NCI-H524 treated with DMSO at 0.1 percent for 48 hours (cell line): ENCODE results near the gene KDM5C.
"Not testable (repeated sequence)": the region's sequence is repeated elsewhere in the genome, so short reads cannot be mapped to it uniquely, and the experiment has no call there.

Experiments
- DNase-seq: peaks from one replicate; lab custom pipeline; 2025; lab: John Stamatoyannopoulos, UW

Gene KDM5C

DNA sequence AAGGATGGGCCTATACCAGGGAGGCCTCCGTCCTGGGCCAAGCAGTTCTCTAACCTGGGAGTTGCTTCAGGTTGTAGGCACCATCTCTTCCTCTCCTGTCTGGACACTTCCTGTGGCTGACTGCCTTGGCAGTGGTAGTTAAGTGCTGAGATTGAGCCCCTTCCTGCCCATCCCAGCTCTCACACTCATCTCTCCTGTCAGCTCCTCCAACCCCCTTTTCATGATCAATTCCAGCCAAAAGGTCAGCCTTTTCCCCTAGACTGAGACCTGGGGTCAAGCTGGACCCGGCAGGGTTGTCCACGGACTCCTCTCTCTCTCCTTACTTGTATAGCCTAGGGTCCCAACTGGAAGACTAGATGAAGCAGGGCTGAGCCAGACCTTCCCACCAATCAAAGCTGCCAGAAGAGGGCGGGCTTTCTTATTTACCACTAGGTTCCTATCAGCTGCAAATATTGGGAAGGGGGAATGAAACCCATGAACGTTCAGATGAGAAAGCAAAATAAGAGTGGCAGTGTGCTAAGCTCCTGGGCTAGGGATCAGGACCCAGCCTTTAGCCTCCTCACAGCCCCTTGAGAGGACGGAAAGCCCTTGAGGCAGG lies 34.5 kb downstream of the KDM5C start:
- DNase-seq: no peak

DNA sequence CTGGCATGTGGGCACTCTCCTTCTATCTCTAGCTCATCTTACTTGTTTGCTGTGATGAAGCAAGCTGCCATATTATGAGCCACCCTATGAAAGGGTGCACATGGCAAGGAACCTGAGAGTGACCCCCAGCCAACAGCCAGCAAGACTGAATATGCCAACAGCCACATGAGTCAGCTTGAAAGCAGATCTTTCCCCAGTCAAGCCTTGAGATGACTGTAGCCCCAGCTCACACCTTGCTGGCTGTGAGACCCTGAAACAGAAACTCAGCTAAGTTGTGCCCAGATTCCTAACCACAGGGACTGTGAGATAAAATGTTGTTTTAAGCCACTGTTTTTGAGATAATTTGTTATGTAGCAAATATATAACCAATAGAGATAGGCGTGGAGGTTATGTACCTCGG lies 36.2 kb downstream of the KDM5C start:
- no peak for DNase-seq

DNA sequence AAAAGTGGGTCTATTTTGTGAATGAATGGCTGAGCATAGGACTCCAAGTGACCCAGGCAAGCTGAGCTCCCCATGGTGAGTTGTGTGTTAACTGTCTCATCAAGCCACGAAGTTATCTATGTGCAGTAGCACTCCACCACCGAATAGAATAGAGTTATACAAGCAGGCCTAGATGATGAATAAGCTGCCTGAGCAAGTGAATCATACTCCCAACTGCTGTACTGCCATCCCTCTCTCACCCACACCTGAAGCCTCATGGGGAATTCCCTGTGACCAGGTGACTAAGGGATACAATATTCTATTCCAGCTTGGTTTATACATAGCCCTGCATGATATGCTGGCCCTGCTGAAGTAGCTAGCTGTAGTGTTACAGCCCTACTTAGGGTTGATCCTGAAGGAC lies 38.7 kb downstream of the KDM5C start:
- DNase-seq: no peak

DNA sequence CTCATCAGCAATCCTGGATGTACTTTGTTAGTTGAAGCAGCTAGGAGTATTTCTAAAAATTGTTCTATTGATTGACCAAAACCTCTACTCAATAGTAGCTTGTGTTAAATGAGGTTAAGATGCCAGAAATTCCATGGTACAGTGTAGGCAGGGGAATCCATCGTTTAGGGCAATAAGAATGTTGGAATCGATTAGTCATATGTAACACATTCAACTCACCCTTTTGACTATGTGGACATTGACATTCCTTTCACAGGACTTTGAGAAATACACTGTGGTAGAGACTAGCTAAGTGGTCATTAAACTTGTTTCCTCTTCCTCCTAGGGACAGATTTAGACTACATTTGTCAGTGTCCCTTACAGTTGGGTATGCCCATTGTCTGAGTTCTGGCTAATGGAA lies 40.2 kb downstream of the KDM5C start:
- DNase-seq: no peak

DNA sequence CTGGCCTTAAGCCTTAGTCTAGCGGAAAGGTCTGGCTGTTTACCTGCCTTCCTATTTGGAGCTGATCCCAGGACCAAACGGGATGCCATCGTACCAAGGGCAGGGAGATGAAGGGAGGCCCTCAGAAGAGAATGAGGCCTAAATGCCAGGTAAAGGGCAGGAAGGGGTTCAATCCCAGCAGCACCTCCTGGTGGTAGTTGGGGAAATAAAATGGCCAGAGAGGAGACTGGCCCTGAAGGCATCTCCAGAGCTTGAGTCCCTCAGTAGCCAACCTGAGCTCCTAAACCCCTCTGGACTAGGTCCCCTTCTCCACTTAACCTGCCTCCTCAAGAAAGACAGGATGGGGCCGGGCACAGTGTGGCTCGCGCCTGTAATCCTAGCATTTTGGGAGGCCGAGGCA lies 53.7 kb downstream of the KDM5C start:
- no peak for DNase-seq

DNA sequence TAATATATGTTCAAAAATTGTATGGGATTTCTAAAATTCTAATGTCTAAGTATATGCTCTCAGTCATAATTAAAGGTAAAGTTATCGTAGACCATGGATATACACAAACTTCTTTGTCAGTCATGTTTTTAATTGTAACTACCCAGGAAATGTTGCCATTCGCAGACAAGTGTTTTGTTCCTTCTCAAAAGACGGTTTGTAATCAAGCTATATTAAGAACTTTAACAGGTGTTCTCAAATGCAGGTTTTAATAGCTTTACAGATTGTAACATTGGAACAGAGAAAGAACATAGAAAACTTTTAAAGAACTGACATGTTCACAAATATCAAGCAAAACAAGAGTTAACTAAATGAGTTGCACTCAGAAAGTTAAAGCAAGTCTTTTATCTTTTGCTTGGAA lies 58.9 kb downstream of the KDM5C start:
- DNase-seq: no peak

DNA sequence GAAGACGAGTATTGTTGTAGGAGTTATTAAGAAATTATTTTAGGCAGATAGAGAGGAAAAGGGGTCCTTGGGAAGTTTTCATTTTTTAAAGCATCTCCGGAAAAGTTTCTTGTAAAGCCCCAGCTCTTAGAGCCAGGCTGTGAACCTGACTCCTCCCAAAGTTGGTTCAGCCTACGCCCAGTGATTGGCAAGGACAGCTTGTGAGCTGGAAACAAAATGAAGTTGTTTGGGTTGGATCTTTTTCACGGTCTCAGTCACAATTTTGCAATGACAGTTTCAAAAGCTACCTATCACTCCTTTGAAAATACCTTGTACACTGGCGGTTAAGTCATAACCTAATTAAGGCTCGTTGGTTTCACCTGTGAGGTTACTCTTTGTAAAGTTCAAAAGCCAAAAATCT lies 60.4 kb downstream of the KDM5C start:
- DNase-seq: not testable (repeated sequence)

DNA sequence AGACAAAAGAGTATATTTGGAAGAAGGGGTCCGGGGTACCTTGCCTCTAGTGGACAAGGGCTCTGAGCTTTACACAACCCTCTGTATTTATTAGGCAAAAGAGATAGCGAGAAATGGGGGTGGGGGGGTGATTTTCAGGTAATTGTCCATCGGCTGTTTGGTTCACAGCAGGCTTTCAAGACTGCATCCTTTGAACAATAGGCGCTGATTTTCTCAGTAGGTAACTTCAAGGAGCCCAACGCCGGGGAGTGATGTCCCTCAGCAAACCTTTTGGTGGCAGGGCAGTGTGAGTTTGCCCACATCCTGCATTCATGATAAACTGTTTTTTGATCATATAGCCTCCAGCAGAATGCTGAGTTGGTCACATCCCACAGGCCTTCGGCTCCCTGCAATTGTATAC lies 61.6 kb downstream of the KDM5C start:
- DNase-seq: no peak

DNA sequence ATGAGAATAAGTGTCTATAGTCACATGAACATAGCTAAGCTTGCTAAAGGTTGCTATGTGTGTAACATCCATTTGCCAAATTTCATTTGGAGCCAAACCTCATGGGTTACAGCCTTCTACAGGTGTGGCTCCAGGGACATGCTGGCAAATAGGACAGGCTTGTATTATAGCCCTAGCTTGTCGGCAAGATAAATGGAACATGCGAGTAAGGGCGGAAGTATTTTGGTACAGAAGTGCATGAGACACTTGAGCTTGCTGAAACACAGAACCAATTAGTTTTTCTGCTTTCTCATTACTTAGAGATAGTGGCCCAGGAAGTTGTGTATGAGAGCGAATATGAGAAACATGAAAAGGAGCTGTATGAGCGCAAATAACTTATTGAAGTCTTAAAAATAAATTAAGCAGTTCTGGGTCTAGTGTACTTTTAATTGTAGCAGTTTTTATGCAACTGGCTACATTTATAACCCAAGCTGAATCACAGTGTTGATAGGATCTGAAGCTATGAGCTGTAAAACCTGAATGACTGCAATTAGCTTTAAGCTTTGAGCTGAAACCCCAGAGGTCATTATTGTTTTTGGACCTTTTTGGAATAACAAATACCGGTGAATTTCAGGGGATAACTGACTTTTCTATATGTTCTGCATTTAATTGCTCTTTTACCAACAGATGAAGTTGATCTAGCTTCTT lies 64.6 kb downstream of the KDM5C start:
- DNase-seq: no peak

DNA sequence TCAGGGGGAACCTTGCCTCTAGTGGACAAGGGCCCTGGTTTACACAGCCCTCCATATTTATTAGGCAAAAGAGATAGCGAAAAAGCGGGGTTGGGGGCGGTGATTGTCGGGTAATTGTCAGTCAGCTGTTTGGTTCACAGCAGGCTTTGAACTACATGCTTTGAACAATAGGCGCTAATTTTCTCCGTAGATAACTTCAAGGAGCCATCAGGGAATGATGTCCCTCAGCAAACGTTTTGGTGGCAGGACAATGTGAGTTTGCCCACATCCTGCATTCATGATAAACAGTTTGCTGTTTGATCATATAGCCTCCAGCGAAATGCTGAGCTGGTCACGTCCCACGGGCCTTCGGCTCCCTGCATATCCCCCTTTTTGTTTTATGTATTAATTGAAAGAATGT lies 65.8 kb downstream of the KDM5C start:
- no peak for DNase-seq

DNA sequence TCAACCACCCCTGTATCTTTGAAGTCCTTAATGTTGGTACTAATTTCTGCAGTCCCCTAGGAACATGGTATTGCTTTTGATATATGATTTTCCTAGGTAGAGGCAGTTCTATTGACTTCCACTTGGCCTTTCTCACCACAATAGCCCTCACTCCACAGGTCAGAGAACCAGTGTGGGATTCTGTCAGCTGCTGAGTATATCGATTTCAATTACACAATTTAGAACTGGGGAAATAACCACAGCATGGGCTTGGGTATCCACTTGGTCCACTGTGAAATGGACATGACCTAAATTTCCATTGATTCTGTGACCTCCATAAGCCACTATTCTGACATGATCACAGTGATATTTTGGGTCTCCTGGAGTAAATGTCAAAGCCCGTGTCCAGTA lies 68.8 kb downstream of the KDM5C start:
- DNase-seq: no peak

DNA sequence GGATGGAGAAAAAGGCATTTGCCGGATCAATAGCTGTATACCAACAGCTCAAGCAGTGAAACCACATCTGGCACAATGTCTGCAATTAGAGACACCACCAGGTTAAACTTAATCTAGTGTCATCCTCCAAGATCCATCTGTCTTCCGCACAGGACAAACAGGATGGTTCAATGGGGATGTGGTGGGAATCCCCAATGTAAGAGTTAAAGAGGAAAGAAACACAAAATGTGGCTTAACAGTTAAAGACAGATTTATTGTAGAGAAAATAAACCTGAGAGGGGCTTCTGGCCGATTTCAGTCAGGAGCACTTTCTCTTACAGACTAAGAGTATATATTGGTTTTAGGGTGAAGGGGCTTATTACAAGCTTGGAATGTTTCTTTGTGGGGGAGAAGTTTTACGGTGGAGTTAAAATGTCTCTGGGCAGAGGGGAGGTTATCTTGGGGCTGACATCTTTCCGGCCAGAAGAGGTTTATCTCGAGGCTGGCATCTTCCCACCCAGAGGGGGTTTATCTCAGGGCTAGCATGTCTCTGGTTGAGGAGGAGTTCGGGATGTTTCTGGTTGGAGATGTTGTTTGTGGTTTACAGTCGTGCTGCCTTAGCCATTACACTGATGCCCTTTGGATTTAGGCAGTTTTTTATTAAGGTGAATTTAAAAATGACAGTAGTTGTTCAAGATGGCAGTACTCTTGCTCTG lies 69.3 kb downstream of the KDM5C start:
- DNase-seq: no peak

DNA sequence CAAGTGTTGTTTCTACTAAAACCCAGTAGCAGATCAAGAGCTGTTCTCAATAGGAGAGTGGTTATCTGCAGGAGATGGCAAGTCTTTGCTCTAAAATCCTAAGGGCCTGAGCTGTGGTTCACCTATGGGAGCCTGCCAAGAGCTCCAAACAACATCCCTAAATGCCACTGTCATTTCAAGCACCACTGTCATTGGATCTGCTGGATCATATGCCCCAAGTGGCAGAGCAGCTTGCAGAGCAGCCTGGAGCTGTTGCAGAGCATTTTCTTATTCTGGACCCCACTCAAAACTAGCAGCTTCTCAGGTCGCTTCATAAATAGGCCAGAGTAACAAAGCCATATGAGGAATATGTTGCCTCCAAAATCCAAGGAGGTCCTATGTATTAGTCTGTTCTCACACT lies 71.4 kb downstream of the KDM5C start:
- no peak for DNase-seq
